ENCODE results near the gene ARHGEF37. TPM values are rescaled to one million over a fixed set of nuclear protein-coding genes. Genes with fewer than 3 reads are reported as not detected.
"Not testable (repeated sequence)": the region's sequence is repeated elsewhere in the genome, so short reads cannot be mapped to it uniquely, and the experiment has no call there.

The ARHGEF37 gene
- total RNA-seq, 1 donor from 2014 or later = 1.1 TPM

DNA sequence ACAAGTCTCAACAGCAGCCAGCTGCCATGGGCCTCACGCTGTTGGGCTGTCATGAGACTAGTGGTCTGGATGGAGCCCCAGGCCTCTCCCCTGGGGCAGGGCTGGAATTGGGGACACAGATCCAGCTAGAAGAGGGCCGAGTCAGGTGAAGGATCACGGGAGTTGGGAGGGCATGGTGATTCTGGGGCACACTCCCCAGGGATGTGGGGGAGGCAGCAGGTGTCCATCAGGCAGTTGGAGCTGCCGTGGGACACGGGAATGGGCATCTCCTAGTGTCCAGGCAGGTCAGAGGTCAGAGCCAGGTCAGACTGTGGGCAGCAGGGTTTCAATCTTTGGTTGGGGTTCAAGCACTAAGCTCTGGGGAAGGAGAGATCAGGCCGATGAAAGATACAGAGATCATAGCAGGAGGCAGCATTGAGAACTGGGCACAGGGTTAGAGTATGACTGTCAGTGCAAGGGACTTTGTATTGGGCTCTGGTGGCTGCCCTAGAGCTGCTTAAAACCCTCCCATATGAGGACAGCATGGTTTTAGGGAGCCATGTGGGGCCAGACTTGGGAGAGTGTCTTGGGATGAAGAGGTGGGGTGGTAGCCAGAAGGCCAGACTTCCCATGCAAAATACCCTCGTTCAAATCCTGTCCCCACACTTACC is 59.2 kb downstream of the ARHGEF37 start:
- Mint-ChIP-seq H3K27me3 (ENCODE audit: low read depth) (no peaks in the 10 kb centered on the region), H3K36me3 (ENCODE audit: low read depth) (no peaks in the 10 kb centered on the region), H3K27ac (no peak overlapping the region), H3K4me3 (ENCODE audit: low read depth) (no peak overlapping the region), H3K4me1 (ENCODE audit: low read depth) (no peaks in the 10 kb centered on the region), H3K9me3 (no peaks in the 10 kb centered on the region)
- no peak for DNase-seq (ENCODE audit: low spot score)
- intact Hi-C loops (cut with micrococcal nuclease) = no loop called here

GRCh38 chr5:149641000-149641576 is 59.8 kb downstream of the ARHGEF37 start:
- intact Hi-C loops (cut with micrococcal nuclease) = no loop called here
- DNase-seq (ENCODE audit: low spot score) = no peak
- H3K27me3 Mint-ChIP-seq (ENCODE audit: low read depth) = no peaks in the 10 kb centered on the region
- H3K4me1 Mint-ChIP-seq (ENCODE audit: low read depth) = no peaks in the 10 kb centered on the region
- H3K4me3 Mint-ChIP-seq (ENCODE audit: low read depth) = no peak overlapping the region
- H3K27ac Mint-ChIP-seq = no peak overlapping the region
- H3K9me3 Mint-ChIP-seq = no peaks in the 10 kb centered on the region
- H3K36me3 Mint-ChIP-seq (ENCODE audit: low read depth) = no peaks in the 10 kb centered on the region

GRCh38 chr5:149641600-149641999 is 60.3 kb downstream of the ARHGEF37 start:
- no peak for DNase-seq (ENCODE audit: low spot score)
- Mint-ChIP-seq H3K27me3 (ENCODE audit: low read depth) (no peaks in the 10 kb centered on the region), H3K9me3 (no peaks in the 10 kb centered on the region), H3K27ac (no peak overlapping the region), H3K36me3 (ENCODE audit: low read depth) (no peaks in the 10 kb centered on the region), H3K4me3 (ENCODE audit: low read depth) (no peak overlapping the region), H3K4me1 (ENCODE audit: low read depth) (no peaks in the 10 kb centered on the region)
- intact Hi-C loops (cut with micrococcal nuclease) = no loop called here

GRCh38 chr5:149643781-149644180 is 62.5 kb downstream of the ARHGEF37 start:
- intact Hi-C loops (cut with micrococcal nuclease) = no loop called here

DNA sequence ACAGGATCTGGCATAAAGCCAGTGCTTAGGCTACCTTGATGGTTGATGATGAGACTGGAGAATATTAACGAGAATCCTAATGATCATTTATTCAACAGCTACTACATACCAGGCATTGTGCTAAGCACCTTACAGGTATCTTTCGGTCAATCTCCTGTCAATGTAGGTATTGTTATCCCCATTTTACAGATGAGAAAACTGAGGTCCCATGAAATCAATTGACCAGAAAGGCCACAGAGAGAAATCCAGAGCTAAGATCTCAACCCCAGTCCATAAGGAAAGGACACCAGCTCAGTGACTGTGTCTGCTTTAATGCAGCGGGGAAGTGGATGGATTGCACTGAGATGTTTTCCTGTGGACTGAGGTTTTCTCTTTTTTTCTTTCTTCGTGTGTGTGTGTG is 63.3 kb downstream of the ARHGEF37 start:
- H3K36me3 Mint-ChIP-seq (ENCODE audit: low read depth) = no peaks in the 10 kb centered on the region
- no peaks in the 10 kb centered on the region for H3K27me3 Mint-ChIP-seq (ENCODE audit: low read depth)
- DNase-seq (ENCODE audit: low spot score) = no peak
- intact Hi-C loops (cut with micrococcal nuclease) = loop anchor here (5.0 kb wide), 2 partner anchors 88 to 343 kb away; partner anchors contain the start of gene PPARGC1B
- no peaks in the 10 kb centered on the region for H3K4me1 Mint-ChIP-seq (ENCODE audit: low read depth)
- H3K9me3 Mint-ChIP-seq = no peaks in the 10 kb centered on the region
- H3K27ac Mint-ChIP-seq = no peak overlapping the region
- no peak overlapping the region for H3K4me3 Mint-ChIP-seq (ENCODE audit: low read depth)

More at GRCh38 chr5:149643781-149644180, 62.5 kb downstream of the ARHGEF37 start:
- Mint-ChIP-seq H3K9me3 (no peaks in the 10 kb centered on the region), H3K4me3 (ENCODE audit: low read depth) (no peak overlapping the region), H3K27ac (no peak overlapping the region), H3K4me1 (ENCODE audit: low read depth) (no peaks in the 10 kb centered on the region), H3K27me3 (ENCODE audit: low read depth) (no peaks in the 10 kb centered on the region), H3K36me3 (ENCODE audit: low read depth) (no peaks in the 10 kb centered on the region)
- DNase-seq (ENCODE audit: low spot score) = no peak

DNA sequence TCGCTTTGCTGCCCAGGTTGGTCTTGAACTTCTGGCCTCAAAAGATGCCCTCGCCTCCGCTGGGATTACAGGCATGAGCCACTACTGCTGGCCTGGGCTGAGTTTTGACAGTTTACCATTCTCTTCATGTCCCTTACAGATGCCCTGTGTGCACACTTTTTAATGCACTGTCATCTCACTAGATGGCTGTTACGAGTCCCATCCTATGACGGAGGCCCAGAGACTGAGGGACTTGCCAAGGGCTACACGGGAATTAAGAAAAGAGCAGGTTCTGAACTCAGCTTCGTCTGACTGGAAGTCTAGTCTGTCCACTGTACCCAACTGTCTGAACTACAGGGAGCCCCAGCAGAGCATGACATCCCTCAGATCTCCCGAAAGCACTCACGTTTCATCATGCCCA is 63.9 kb downstream of the ARHGEF37 start:
- no peak for DNase-seq (ENCODE audit: low spot score)
- no peaks in the 10 kb centered on the region for H3K36me3 Mint-ChIP-seq (ENCODE audit: low read depth)
- intact Hi-C loops (cut with micrococcal nuclease) = loop anchor here (5.0 kb wide), 2 partner anchors 87 to 342 kb away; partner anchors contain the start of gene PPARGC1B
- no peaks in the 10 kb centered on the region for H3K27me3 Mint-ChIP-seq (ENCODE audit: low read depth)
- H3K9me3 Mint-ChIP-seq = no peaks in the 10 kb centered on the region
- H3K27ac Mint-ChIP-seq = no peak overlapping the region
- H3K4me1 Mint-ChIP-seq (ENCODE audit: low read depth) = no peaks in the 10 kb centered on the region
- H3K4me3 Mint-ChIP-seq (ENCODE audit: low read depth) = no peak overlapping the region

DNA sequence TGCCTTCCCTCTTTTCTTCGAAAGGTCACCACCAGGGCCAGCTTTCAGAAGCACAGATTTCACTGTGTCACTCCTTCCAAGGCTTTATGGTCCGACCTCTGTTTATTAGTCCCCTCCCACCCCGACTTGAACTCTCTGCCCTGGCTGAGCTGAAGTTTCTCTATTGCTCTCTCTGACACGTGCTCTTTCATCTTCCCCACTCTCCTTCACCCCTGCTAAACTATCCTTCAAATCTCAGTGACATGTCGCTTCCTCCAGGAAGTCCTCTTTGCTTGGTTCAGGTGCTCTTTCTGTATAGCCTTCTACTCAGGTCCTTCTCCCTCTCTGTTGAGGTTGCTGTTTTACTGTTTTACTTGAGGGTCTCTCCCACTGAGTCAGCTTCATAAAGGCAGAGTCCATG is 64.4 kb downstream of the ARHGEF37 start:
- no peaks in the 10 kb centered on the region for H3K9me3 Mint-ChIP-seq
- no peaks in the 10 kb centered on the region for H3K4me1 Mint-ChIP-seq (ENCODE audit: low read depth)
- DNase-seq (ENCODE audit: low spot score) = no peak
- intact Hi-C loops (cut with micrococcal nuclease) = loop anchor here (5.0 kb wide), 2 partner anchors 87 to 342 kb away; partner anchors contain the start of gene PPARGC1B
- no peak overlapping the region for H3K27ac Mint-ChIP-seq
- no peaks in the 10 kb centered on the region for H3K36me3 Mint-ChIP-seq (ENCODE audit: low read depth)
- H3K4me3 Mint-ChIP-seq (ENCODE audit: low read depth) = no peak overlapping the region
- H3K27me3 Mint-ChIP-seq (ENCODE audit: low read depth) = no peaks in the 10 kb centered on the region

DNA sequence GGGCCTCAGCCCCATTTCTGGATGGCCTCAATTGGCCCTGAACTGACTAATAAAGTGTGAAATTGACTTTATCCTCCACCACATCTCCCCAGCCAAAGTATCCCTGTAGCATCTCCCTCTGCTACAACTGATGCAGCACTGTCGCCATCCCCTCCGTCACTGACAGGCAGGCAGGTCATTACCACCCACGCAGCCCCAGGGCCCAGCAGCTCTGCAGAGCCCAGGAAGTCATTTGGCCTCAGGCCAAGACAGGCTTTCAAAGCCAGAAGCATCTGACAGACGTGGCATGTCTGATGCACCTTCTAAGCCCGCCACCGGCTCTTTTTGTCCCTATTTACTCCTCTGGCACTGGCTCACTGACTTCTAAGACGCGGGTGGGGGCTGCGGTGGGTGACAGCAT is 65.3 kb downstream of the ARHGEF37 start:
- Mint-ChIP-seq H3K4me1 (ENCODE audit: low read depth) (no peaks in the 10 kb centered on the region), H3K36me3 (ENCODE audit: low read depth) (no peaks in the 10 kb centered on the region), H3K9me3 (no peaks in the 10 kb centered on the region), H3K27ac (no peak overlapping the region), H3K4me3 (ENCODE audit: low read depth) (no peak overlapping the region), H3K27me3 (ENCODE audit: low read depth) (no peaks in the 10 kb centered on the region)
- intact Hi-C loops (cut with micrococcal nuclease) = loop anchor here (5.0 kb wide), 2 partner anchors 86 to 341 kb away; partner anchors contain the start of gene PPARGC1B
- DNase-seq (ENCODE audit: low spot score) = no peak

DNA sequence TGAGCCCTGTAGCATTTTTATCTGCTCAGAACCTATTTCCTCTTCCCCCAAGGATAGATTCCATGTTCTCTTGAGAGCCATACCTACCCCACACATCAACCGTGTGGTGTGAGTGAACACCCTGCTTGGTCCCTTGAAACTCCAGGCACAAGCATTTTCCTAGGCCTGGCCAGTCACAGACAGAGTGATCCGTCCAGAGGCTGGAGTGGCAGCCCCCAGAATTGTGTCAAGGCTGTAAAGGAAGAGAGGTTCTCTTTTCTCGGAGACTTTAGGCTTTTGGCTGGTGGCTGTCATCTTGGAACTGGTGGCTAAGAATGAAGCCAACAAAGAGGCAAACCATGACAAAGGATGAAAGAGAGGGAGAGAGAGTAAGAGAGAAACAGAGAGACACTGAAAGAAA is 66.0 kb downstream of the ARHGEF37 start:
- no peaks in the 10 kb centered on the region for H3K36me3 Mint-ChIP-seq (ENCODE audit: low read depth)
- H3K9me3 Mint-ChIP-seq = no peaks in the 10 kb centered on the region
- no peaks in the 10 kb centered on the region for H3K27me3 Mint-ChIP-seq (ENCODE audit: low read depth)
- DNase-seq (ENCODE audit: low spot score) = no peak
- no peak overlapping the region for H3K27ac Mint-ChIP-seq
- no peaks in the 10 kb centered on the region for H3K4me1 Mint-ChIP-seq (ENCODE audit: low read depth)
- H3K4me3 Mint-ChIP-seq (ENCODE audit: low read depth) = no peak overlapping the region
- intact Hi-C loops (cut with micrococcal nuclease) = loop anchor here (5.0 kb wide), 2 partner anchors 85 to 340 kb away; partner anchors contain the start of gene PPARGC1B

DNA sequence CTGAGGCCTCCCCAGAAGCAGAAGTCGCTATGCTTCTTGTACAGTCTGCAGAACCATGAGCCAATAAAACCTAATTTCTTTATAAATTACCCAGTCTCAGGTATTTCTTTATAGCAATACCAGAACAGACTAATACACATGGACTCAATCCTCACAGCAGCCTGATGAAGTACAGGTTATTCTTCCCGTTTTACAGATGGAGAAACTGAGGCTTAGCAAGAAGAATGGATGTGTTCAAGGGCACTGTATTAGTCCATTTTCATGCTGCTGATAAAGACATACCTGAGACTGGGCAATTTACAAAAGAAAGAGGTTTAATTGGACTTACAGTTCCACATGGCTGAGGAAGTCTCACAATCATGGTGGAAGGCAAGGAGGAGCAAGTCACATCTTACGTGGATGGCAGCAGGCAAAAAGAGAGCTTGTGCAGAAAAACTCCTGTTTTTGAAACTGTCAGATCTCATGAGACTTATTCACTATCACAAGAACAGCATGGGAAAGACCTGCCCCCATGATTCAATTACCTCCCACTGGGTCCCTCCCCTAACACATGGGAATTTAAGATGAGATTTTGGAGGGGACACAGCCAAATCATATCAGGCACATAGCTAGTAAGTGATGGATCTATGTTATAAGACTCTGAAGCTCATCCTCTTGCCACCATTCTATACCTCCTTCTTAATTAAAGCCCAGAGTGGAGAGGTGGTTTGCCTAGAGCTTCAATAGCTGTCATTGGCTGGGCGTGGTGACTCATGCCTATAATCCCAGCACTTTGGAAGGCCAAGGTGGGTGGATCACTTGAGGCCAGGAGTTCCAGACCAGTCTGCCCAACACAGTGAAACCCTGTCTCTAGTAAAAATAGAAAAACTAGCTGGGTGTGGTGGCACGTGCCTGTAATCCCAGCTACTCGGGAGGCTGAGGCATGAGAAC is 67.4 kb downstream of the ARHGEF37 start:
- H3K36me3 Mint-ChIP-seq (ENCODE audit: low read depth); H3K4me3 Mint-ChIP-seq (ENCODE audit: low read depth); H3K27ac Mint-ChIP-seq; H3K27me3 Mint-ChIP-seq (ENCODE audit: low read depth); H3K4me1 Mint-ChIP-seq (ENCODE audit: low read depth); H3K9me3 Mint-ChIP-seq; DNase-seq (ENCODE audit: low spot score): not testable (repeated sequence)
- intact Hi-C loops (cut with micrococcal nuclease) = loop anchor here (5.0 kb wide), 2 partner anchors 84 to 339 kb away; partner anchors contain the start of gene PPARGC1B

- H3K4me3 Mint-ChIP-seq (ENCODE audit: low read depth) = not testable (repeated sequence)
Observed at GRCh38 chr5:149649730-149650129, 68.4 kb downstream of the ARHGEF37 start.

GRCh38 chr5:149651686-149652085 is 70.4 kb downstream of the ARHGEF37 start:
- Mint-ChIP-seq H3K27me3 (ENCODE audit: low read depth) (no peaks in the 10 kb centered on the region), H3K9me3 (peaks cover 3% of the 10 kb centered on the region), H3K4me3 (ENCODE audit: low read depth) (no peak overlapping the region), H3K4me1 (ENCODE audit: low read depth) (no peaks in the 10 kb centered on the region), H3K36me3 (ENCODE audit: low read depth) (no peaks in the 10 kb centered on the region), H3K27ac (no peak overlapping the region)
- intact Hi-C loops (cut with micrococcal nuclease) = no loop called here
- no peak for DNase-seq (ENCODE audit: low spot score)

More at GRCh38 chr5:149649730-149650129, 68.4 kb downstream of the ARHGEF37 start:
- not testable (repeated sequence) for H3K9me3 Mint-ChIP-seq; H3K36me3 Mint-ChIP-seq (ENCODE audit: low read depth); DNase-seq (ENCODE audit: low spot score); H3K4me1 Mint-ChIP-seq (ENCODE audit: low read depth); H3K27me3 Mint-ChIP-seq (ENCODE audit: low read depth); H3K27ac Mint-ChIP-seq
- intact Hi-C loops (cut with micrococcal nuclease) = loop anchor here (5.0 kb wide), 2 partner anchors 83 to 338 kb away; partner anchors contain the start of gene PPARGC1B
